Stomach (tissue), 9 donors: ENCODE data around the gene ZNF581. TPM values are rescaled to one million over a fixed set of nuclear protein-coding genes. Genes with fewer than 3 reads are reported as not detected.

Experiments used
- DNase-seq, 2 donors: peaks; one replicate each; pipeline versions ENCODE4 v3.0.0 to v3.0.0-alpha.2; 2013 to 2019
- H3K27ac ChIP-seq, 5 donors: fragments of 200-600 bp in 4 of 5; sonication (generic) in 4 of 5; one replicate each; pipeline ENCODE4 v1.5.1; 2013 to 2019; ENCODE audit warnings: mild to moderate bottlenecking in 1 of 5, moderate library complexity in 1 of 5
- H3K27me3 ChIP-seq, 3 donors: fragments of 200-600 bp; sonication (generic); one replicate each; pipeline ENCODE4 v1.5.1; 2017 to 2019; ENCODE audit warnings: mixed run types in 1 of 3
- H3K36me3 ChIP-seq, 4 donors: fragments of 200-600 bp; sonication (generic); 1 replicate in 3 of 4; 2 replicates in 1 of 4; pipeline ENCODE4 v1.5.1; 2016 to 2019
- H3K4me1 ChIP-seq, 4 donors: fragments of 200-600 bp; sonication (generic); one replicate each; pipeline ENCODE4 v1.5.1; 2016 to 2019
- H3K4me3 ChIP-seq, 4 donors: fragments of 200-600 bp; sonication (generic) in 3 of 4; one replicate each; pipeline ENCODE4 v1.5.1; 2016 to 2019; ENCODE audit warnings: mild to moderate bottlenecking in 1 of 4
- H3K9me3 ChIP-seq, 4 donors: fragments of 200-600 bp; sonication (generic); one replicate each; pipeline ENCODE4 v1.5.1; 2016 to 2019
- CTCF ChIP-seq, 7 experiments: fragments of 450-650 bp in 4 of 7; fragments of 200-600 bp in 3 of 7; sonication (generic) in 3 of 7; IDR thresholded peaks; one replicate each; pipeline ENCODE4 v1.5.1; 2016 to 2019; ENCODE audit warnings: antibody characterized with exemption in 7 of 7, control low read depth in 2 of 7, mild to moderate bottlenecking in 1 of 7
- EP300 ChIP-seq: sonication (generic); formaldehyde crosslinking; IDR thresholded peaks from one replicate; pipeline ENCODE4 v1.6.1; 2017; ENCODE audit warnings: antibody characterized with exemption
- POLR2A ChIP-seq, 4 donors: fragments of 450-650 bp; IDR thresholded peaks; one replicate each; pipeline ENCODE4 v1.6.1; 2016; ENCODE audit warnings: antibody characterized with exemption in 4 of 4, control low read depth in 2 of 4, mild to moderate bottlenecking in 1 of 4, moderate library complexity in 1 of 4
- POLR2AphosphoS5 ChIP-seq, 3 donors: sonication (generic); formaldehyde crosslinking; IDR thresholded peaks; one replicate each; pipeline ENCODE4 v1.6.1; 2016; ENCODE audit warnings: antibody characterized with exemption in 3 of 3
- WGBS, 5 donors: extraction: QIAGEN DNeasy Blood & Tissue Kit in 3 of 5; methylation state at CpG; one replicate each; pipeline versions ENCODE4 v1.1.5 to v1.1.7; 2013 to 2018; 5-methylcytosine and 5-hydroxymethylcytosine counted together
- intact Hi-C: fragments of 100-400 bp; cut with DNase I; formaldehyde crosslinking; loops from one replicate; pipeline ENCODE4 v1.15.1; 2023; ENCODE audit warnings: low total_unique reads
- polyA plus RNA-seq, 3 donors: library from polyadenylated mRNA; stranded (reverse); fragments of 200-250 nt; gene quantifications; one replicate each; pipeline ENCODE4 v1.2.3, GENCODE V29; 2013
- total RNA-seq, 5 donors: library from RNA; depleted of rRNA; stranded (reverse); fragments of >200 nt; gene quantifications; one replicate each; pipeline versions ENCODE4 v1.1.0 to v1.2.3, GENCODE V29; 2014 to 2016
- donor health status: healthy with polysubstance abuse.
- donor health status: Bipolar disorder and iron deficiency.
- donor health status: healthy.

The ZNF581 gene
- total and polyA plus RNA-seq, 8 donors = 2.2 to 27.8 (median 11.3) TPM

- H3K27me3 ChIP-seq = no peaks in the 10 kb centered on the region
- WGBS, 5 donors = 73 to 82% (median 81%) methylated on average over 9 of the region's 9 CpGs
- intact Hi-C loops = no loop called here
- peak overlapping the region in 2 of 5 donors; percentile 94 to 95 for H3K27ac ChIP-seq
- no peak for DNase-seq
- no peak overlapping the region for H3K4me3 ChIP-seq
- H3K36me3 ChIP-seq = peaks cover 32 to 73% (median 67%) of the 10 kb centered on the region in 4 donors
- peaks cover 38 to 91% (median 69%) of the 10 kb centered on the region in 4 donors for H3K4me1 ChIP-seq
- H3K9me3 ChIP-seq = no peaks in the 10 kb centered on the region
- TF ChIP-seq POLR2A (IDR thresholded peaks at IDR 0.05) (no peak), CTCF (IDR thresholded peaks at IDR 0.05) (no peak), POLR2AphosphoS5 (IDR thresholded peaks at IDR 0.05) (no peak), EP300 (no peak)
Measured at GRCh38 chr19:55673465-55673864, 30.0 kb downstream of the ZNF581 start.

GRCh38 chr19:55673889-55674288 lies 30.4 kb downstream of the ZNF581 start:
- DNase-seq = no peak
- Histone ChIP-seq H3K4me3 (peak overlapping the region in 1 of 4 donors; percentile 70), H3K27me3 (no peaks in the 10 kb centered on the region), H3K9me3 (no peaks in the 10 kb centered on the region), H3K36me3 (peaks cover 32 to 73% (median 67%) of the 10 kb centered on the region in 4 donors), H3K27ac (peak overlapping the region in 3 of 5 donors; percentile 92 to 95 (median 94)), H3K4me1 (peaks cover 39 to 91% (median 71%) of the 10 kb centered on the region in 4 donors)
- intact Hi-C loops = no loop called here
- TF ChIP-seq EP300 (no peak), POLR2AphosphoS5 (IDR thresholded peaks at IDR 0.05) (no peak), POLR2A (IDR thresholded peaks at IDR 0.05) (no peak), CTCF (IDR thresholded peaks at IDR 0.05) (no peak)
- 66 to 76% (median 67%) methylated on average over 10 to 15 of the region's 15 CpGs for WGBS, 5 donors

GRCh38 chr19:55674459-55674840 lies 31.0 kb downstream of the ZNF581 start:
- 15 to 22% (median 18%) methylated on average over 15 to 17 of the region's 17 CpGs for WGBS, 5 donors
- intact Hi-C loops = no loop called here
- Histone ChIP-seq H3K9me3 (no peaks in the 10 kb centered on the region), H3K27ac (peak overlapping the region; percentile 90 to 97 (median 94)), H3K4me3 (peak overlapping the region; percentile 70 to 98 (median 88)), H3K4me1 (peaks cover 44 to 91% (median 74%) of the 10 kb centered on the region in 4 donors), H3K27me3 (no peaks in the 10 kb centered on the region), H3K36me3 (peaks cover 32 to 73% (median 67%) of the 10 kb centered on the region in 4 donors)
- no peak for DNase-seq
- no peak for TF ChIP-seq CTCF (IDR thresholded peaks at IDR 0.05)
- no peak for TF ChIP-seq EP300
- no peak for TF ChIP-seq POLR2AphosphoS5 (IDR thresholded peaks at IDR 0.05)
- no peak for TF ChIP-seq POLR2A (IDR thresholded peaks at IDR 0.05)

- Histone ChIP-seq H3K36me3 (peaks cover 30 to 73% (median 67%) of the 10 kb centered on the region in 4 donors), H3K27ac (peak within 1 kb of the TSS; percentile 90 to 97 (median 94)), H3K9me3 (no peaks in the 10 kb centered on the region), H3K4me1 (peaks cover 47 to 91% (median 74%) of the 10 kb centered on the region in 4 donors), H3K4me3 (peak within 1 kb of the TSS; percentile 70 to 98 (median 88)), H3K27me3 (no peaks in the 10 kb centered on the region)
- peak; percentile 98 to 99 for DNase-seq
- TF ChIP-seq POLR2A (IDR thresholded peaks at IDR 0.05) (no peak), POLR2AphosphoS5 (IDR thresholded peaks at IDR 0.05) (peak; percentile 64 to 92 (median 75))
- intact Hi-C loops = no loop called here
- 0 to 1% (median 0%) methylated on average over 18 to 101 of the region's 101 CpGs for WGBS, 5 donors
Measured at GRCh38 chr19:55674841-55675660, 31.6 kb downstream of the ZNF581 start, which contains the start of gene EPN1. TSS of gene EPN1 (plus strand) at chr19:55675226. CDS start at chr19:55678628, 3,402 bp downstream.
